HG03342 (cell line): ENCODE results near the gene SP7.

Experiments
- ATAC-seq: cut with Tn5 transposase; IDR thresholded peaks from one replicate; pipeline ENCODE4 v1.9.1; 2021; ENCODE audit warnings: mild to moderate bottlenecking, moderate library complexity; ENCODE audit not compliant: unreplicated experiment

Gene SP7

GRCh38 chr12:53279283-53279869, 56.8 kb downstream of the SP7 start:
- ATAC-seq = no peak

GRCh38 chr12:53277981-53278380, 58.2 kb downstream of the SP7 start:
- no peak for ATAC-seq
